Kasumi-1 (cell line): ENCODE data around the gene PAFAH2.

Experiments used
- DNase-seq, 2 experiments: peaks; one replicate each; lab custom pipeline; 2025; lab: John Stamatoyannopoulos, UW

Gene PAFAH2

GRCh38 chr1:26031196-26031595, 33.3 kb upstream of the PAFAH2 start:
- no peak for DNase-seq

- peak; percentile 44 to 56 for DNase-seq
These were observed 32.1 kb upstream of the PAFAH2 start for GRCh38 chr1:26029864-26030481.

- DNase-seq: no peak
These were observed 31.4 kb upstream of the PAFAH2 start for GRCh38 chr1:26029054-26029863.

GRCh38 chr1:26028490-26028980, 30.7 kb upstream of the PAFAH2 start:
- DNase-seq: peak; percentile 5 to 16

- peak; percentile 69 to 78 for DNase-seq
These were observed 30.0 kb upstream of the PAFAH2 start for GRCh38 chr1:26027716-26028489.

GRCh38 chr1:26025517-26025916, 27.7 kb upstream of the PAFAH2 start:
- DNase-seq: no peak

- no peak for DNase-seq
These were observed 27.2 kb upstream of the PAFAH2 start for GRCh38 chr1:26025060-26025459.

GRCh38 chr1:26023826-26024225, 26.0 kb upstream of the PAFAH2 start:
- no peak for DNase-seq

- DNase-seq: no peak
These were observed 25.1 kb upstream of the PAFAH2 start for GRCh38 chr1:26023009-26023408.

- no peak for DNase-seq
These were observed 24.5 kb upstream of the PAFAH2 start for GRCh38 chr1:26022404-26022779.

GRCh38 chr1:26021647-26022403, 24.0 kb upstream of the PAFAH2 start, which contains the start of gene EXTL1:
EXTL1 (plus strand) TSS chr1:26021775; CDS start chr1:26022647, 872 bp downstream.
- peak; percentile 11 to 26 for DNase-seq

- no peak for DNase-seq
These were observed 23.2 kb upstream of the PAFAH2 start for GRCh38 chr1:26020941-26021646.

- no peak for DNase-seq
These were observed 22.5 kb upstream of the PAFAH2 start for GRCh38 chr1:26020330-26020768.

- DNase-seq: peak; percentile 26 to 36
These were observed 21.9 kb upstream of the PAFAH2 start for GRCh38 chr1:26019641-26020315.

GRCh38 chr1:26017606-26018005, 19.7 kb upstream of the PAFAH2 start:
- DNase-seq: no peak

GRCh38 chr1:26016953-26017545, 19.2 kb upstream of the PAFAH2 start:
- DNase-seq: peak; percentile 89

GRCh38 chr1:26016258-26016952, 18.5 kb upstream of the PAFAH2 start:
- DNase-seq: peak; percentile 65 to 79

- DNase-seq: peak; percentile 39 to 52
These were observed 17.5 kb upstream of the PAFAH2 start for GRCh38 chr1:26015358-26015757.

- no peak for DNase-seq
These were observed 16.3 kb upstream of the PAFAH2 start for GRCh38 chr1:26014179-26014578.
